Spleen (tissue), 7 donors: Measurements from ENCODE around the gene USP37.
A peak's percentile ranks its signal among the peaks of the same experiment; 100 is the strongest.

Source experiments
- POLR2A ChIP-seq, 3 donors: fragments of 450-650 bp; IDR thresholded peaks; one replicate each; pipeline ENCODE4 v1.5.1; 2017; ENCODE audit warnings: antibody characterized with exemption in 3 of 3, mild to moderate bottlenecking in 1 of 3
- TF ChIP-seq, protein P1 (sequence below), 11 experiments: fragments of 200-600 bp in 7 of 11; fragments of 450-650 bp in 4 of 11; sonication (generic) in 4 of 11; IDR thresholded peaks in 8 of 11; conservative IDR thresholded peaks in 3 of 11; 1 replicate in 7 of 11; 2 replicates in 4 of 11; pipeline versions ENCODE4 v1.4.0 to v1.8.0; 2016 to 2021; ENCODE audit warnings: antibody characterized with exemption in 11 of 11, inconsistent platforms in 4 of 11, mild to moderate bottlenecking in 1 of 11
- donor health status: DM: no; HTN: no; CAD: no; lungs with moderate emphysema.
- donor health status: DM: no; HTN: no; CAD: no.
- donor health status: DM: no; HTN: no; CAD: no.

DNA sequence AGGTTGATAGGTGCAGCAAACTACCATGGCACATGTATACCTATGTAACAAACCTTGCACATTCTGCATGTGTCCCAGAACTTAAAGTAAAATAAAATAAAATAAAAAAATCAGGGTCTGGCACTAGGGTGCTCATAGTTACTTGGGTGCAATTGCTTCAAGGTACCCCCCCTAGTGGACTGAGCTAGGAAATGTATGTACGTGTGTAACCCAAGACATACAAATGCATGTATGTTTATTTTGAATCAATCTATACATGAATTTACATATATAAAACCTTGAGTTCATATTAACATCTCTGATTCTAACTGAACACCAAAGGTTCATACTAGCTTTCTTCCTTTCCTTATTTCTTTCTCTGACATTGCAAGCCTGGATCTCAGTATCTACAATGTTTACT, 51.5 kb downstream of the USP37 start:
- TF ChIP-seq, protein P1, sequence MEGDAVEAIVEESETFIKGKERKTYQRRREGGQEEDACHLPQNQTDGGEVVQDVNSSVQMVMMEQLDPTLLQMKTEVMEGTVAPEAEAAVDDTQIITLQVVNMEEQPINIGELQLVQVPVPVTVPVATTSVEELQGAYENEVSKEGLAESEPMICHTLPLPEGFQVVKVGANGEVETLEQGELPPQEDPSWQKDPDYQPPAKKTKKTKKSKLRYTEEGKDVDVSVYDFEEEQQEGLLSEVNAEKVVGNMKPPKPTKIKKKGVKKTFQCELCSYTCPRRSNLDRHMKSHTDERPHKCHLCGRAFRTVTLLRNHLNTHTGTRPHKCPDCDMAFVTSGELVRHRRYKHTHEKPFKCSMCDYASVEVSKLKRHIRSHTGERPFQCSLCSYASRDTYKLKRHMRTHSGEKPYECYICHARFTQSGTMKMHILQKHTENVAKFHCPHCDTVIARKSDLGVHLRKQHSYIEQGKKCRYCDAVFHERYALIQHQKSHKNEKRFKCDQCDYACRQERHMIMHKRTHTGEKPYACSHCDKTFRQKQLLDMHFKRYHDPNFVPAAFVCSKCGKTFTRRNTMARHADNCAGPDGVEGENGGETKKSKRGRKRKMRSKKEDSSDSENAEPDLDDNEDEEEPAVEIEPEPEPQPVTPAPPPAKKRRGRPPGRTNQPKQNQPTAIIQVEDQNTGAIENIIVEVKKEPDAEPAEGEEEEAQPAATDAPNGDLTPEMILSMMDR (IDR thresholded peaks at IDR 0.05 in 8 of 11, conservative IDR thresholded peaks at IDR 0.05 in 3 of 11) = peak in 6 of 11 experiments; percentile 19 to 48 (median 42)
- no peak for TF ChIP-seq POLR2A (IDR thresholded peaks at IDR 0.05)
